K562 (cell line): Measurements from ENCODE around the gene RBM7. TPM values are rescaled to one million over a fixed set of nuclear protein-coding genes. Genes with fewer than 3 reads are reported as not detected.

ENCODE experiments used
- ATAC-seq: fragments of 200-7000 bp; cut with Tn5 transposase; 3 replicates; pipeline ENCODE4 v1.9.1; 2020; ENCODE audit warnings: moderate library complexity
- BruUV-seq: library from RNA; stranded (reverse); fragments of 400-500 nt; replicated peaks from 2 replicates; lab custom pipeline; 2021; lab: Mats Ljungman, UMichigan
- CTCF ChIA-PET: fragments of 300-600 bp; formaldehyde crosslinking; extraction: SDS; loops from one replicate; lab custom pipeline; 2021; ENCODE audit warnings: low intra/inter-chr PET ratio; lab: Yijun Ruan, JAX
- POLR2A ChIA-PET: fragments of 300-600, 350-650 bp; sonication (Branson Sonifier 250); formaldehyde crosslinking; extraction: SDS; loops from one replicate; lab custom pipeline; 2021; ENCODE audit warnings: antibody characterized with exemption, inconsistent platforms; lab: Yijun Ruan, JAX
- DNase-seq, 4 experiments: peaks; one replicate each; pipeline versions ENCODE4 v3.0.0 to v3.0.0-alpha.2; 2011 to 2018; ENCODE audit warnings: low spot score in 3 of 4, mixed read lengths in 3 of 4; ENCODE audit errors: extremely low read depth in 1 of 4
- FAIRE-seq: peaks from 2 replicates; lab custom pipeline; 2011; peaks lifted over from hg19 to GRCh38; lab: Jason Lieb, UNC
- H2AFZ ChIP-seq: 2 replicates; pipeline ENCODE4 v1.6.0; 2011; ENCODE audit warnings: low read depth, low read length, control low read depth, inconsistent platforms
- H3K27ac ChIP-seq: fragments of 200-600 bp; 3 replicates; pipeline ENCODE4 v1.8.0; 2011; ENCODE audit warnings: low read depth, mild to moderate bottlenecking, control low read depth, inconsistent platforms, low read length, moderate library complexity, mixed read lengths; ENCODE audit errors: extremely low read depth
- H3K27me3 ChIP-seq, 2 experiments: fragments of 300-600 bp in 1 of 2; 2 replicates in 1 of 2; 3 replicates in 1 of 2; pipeline versions ENCODE4 v1.6.0 to v1.8.0; 2011; ENCODE audit warnings: inconsistent platforms in 2 of 2, low read length in 2 of 2, mild to moderate bottlenecking in 1 of 2, mixed read lengths in 1 of 2, moderate library complexity in 1 of 2; ENCODE audit not compliant: control insufficient read depth in 2 of 2, insufficient read depth in 2 of 2
- H3K36me3 ChIP-seq: fragments of 300-600 bp; 3 replicates; pipeline ENCODE4 v1.8.0; 2011; ENCODE audit warnings: mild to moderate bottlenecking, low read length, inconsistent platforms; ENCODE audit not compliant: control insufficient read depth, insufficient read depth
- H3K4me1 ChIP-seq, 2 experiments: fragments of 200-600 bp in 1 of 2; replicated peaks in 1 of 2; 2 replicates in 1 of 2; 3 replicates in 1 of 2; pipeline versions ENCODE4 v1.5.1 to v1.8.0; 2011; ENCODE audit warnings: inconsistent platforms in 2 of 2, low read length in 2 of 2, mild to moderate bottlenecking in 1 of 2, mixed read lengths in 1 of 2, moderate library complexity in 1 of 2; ENCODE audit not compliant: control insufficient read depth in 2 of 2, insufficient read depth in 2 of 2
- H3K4me2 ChIP-seq: 2 replicates; pipeline ENCODE4 v1.6.1; 2011; ENCODE audit warnings: low read length, control low read depth, inconsistent platforms, mixed read lengths; ENCODE audit not compliant: insufficient read depth
- H3K4me3 ChIP-seq: fragments of 200-600 bp; sonication (generic), shearing (Covaris generic); 2 replicates; pipeline ENCODE4 v1.5.1; 2016; ENCODE audit warnings: control low read depth, inconsistent platforms
- H3K79me2 ChIP-seq: fragments of 200-600 bp; 3 replicates; pipeline ENCODE4 v1.8.0; 2011; ENCODE audit warnings: low read length, inconsistent platforms; ENCODE audit not compliant: control insufficient read depth, insufficient read depth
- H3K9ac ChIP-seq, 2 experiments: 2 replicates each; pipeline versions ENCODE4 v1.6.0 to v1.6.1; 2011; ENCODE audit warnings: low read depth in 2 of 2, low read length in 2 of 2, control low read depth in 1 of 2, inconsistent platforms in 1 of 2, mild to moderate bottlenecking in 1 of 2, mixed read lengths in 1 of 2; ENCODE audit not compliant: insufficient read depth in 1 of 2
- H3K9me1 ChIP-seq: one replicate; pipeline ENCODE4 v1.6.0; 2011; ENCODE audit warnings: inconsistent platforms, mild to moderate bottlenecking, low read length, moderate library complexity; ENCODE audit not compliant: control insufficient read depth, insufficient read depth
- H3K9me3 ChIP-seq: replicated peaks from 2 replicates; pipeline ENCODE4 v1.5.1; 2011; ENCODE audit warnings: low read depth, low read length, inconsistent platforms; ENCODE audit not compliant: control insufficient read depth, insufficient read depth
- H4K20me1 ChIP-seq: replicated peaks from 2 replicates; pipeline ENCODE4 v1.6.1; 2011; ENCODE audit warnings: low read length, inconsistent platforms, mixed read lengths; ENCODE audit not compliant: control insufficient read depth, insufficient read depth
- CEBPB ChIP-seq: fragments of 450-650 bp; IDR thresholded peaks from 2 replicates; pipeline ENCODE4 v1.6.1; 2016; ENCODE audit warnings: missing genetic modification characterization, missing compliant biosample characterization
- CEBPG ChIP-seq, 3 experiments: fragments of 200-800 bp in 1 of 3; sonication (Bioruptor generic) in 1 of 3; sonication (generic) in 1 of 3; formaldehyde crosslinking in 1 of 3; IDR thresholded peaks in 2 of 3; conservative IDR thresholded peaks in 1 of 3; 2 replicates each; pipeline versions ENCODE4 v1.6.1 to v1.8.0; 2016 to 2022; ENCODE audit warnings: missing compliant biosample characterization in 2 of 3, missing genetic modification characterization in 2 of 3, mild to moderate bottlenecking in 1 of 3, missing genetic modification reagents in 1 of 3
- PTRF ChIP-seq: fragments of 450-650 bp; IDR thresholded peaks from 2 replicates; pipeline ENCODE4 v1.6.1; 2016; ENCODE audit warnings: mild to moderate bottlenecking, missing genetic modification characterization, missing compliant biosample characterization
- whole genome bisulfite sequencing: fragments of 100-300 bp; shearing (Covaris generic); methylation state at CpG from one replicate; pipeline ENCODE4 v1.1.6; 2016; ENCODE audit warnings: low coverage, mixed read lengths; ENCODE audit not compliant: insufficient coverage; ENCODE audit errors: missing lambda C conversion rate; 5-methylcytosine and 5-hydroxymethylcytosine counted together
- in situ Hi-C: fragments of 300-500 bp; cut with MboI; formaldehyde crosslinking; loops from 4 replicates; pipeline ENCODE4 v1.15.0; 2018; ENCODE audit warnings: inconsistent platforms, mixed read lengths
- intact Hi-C: fragments of 100-400 bp; cut with micrococcal nuclease; formaldehyde crosslinking; loops from 2 replicates; pipeline ENCODE4 v1.14.2; 2022
- polyA plus RNA-seq, 8 experiments: library from polyadenylated mRNA; depleted of rRNA in 4 of 8; stranded (reverse) in 5 of 8; unstranded in 3 of 8; fragments of >200 nt; fragmentation: Nextera tagmentation in 2 of 8; fragmentation: Illumina TruSeq in 1 of 8; extraction: Ambion mirVana in 2 of 8; extraction: Trizol in 1 of 8; gene quantifications; 2 replicates each; pipeline versions ENCODE4 v1.2.1 to v1.2.3, GENCODE V29; 2011 to 2014; ENCODE audit warnings: inconsistent platforms in 1 of 8, missing spikeins in 1 of 8
- total RNA-seq, 7 experiments: library from RNA; depleted of rRNA in 6 of 7; stranded (reverse); fragments of >200 nt in 6 of 7; fragmentation: Illumina TruSeq in 2 of 7; extraction: Trizol in 2 of 7; gene quantifications; 2 replicates each; pipeline versions ENCODE4 v1.2.1 to v1.2.3, GENCODE V29; 2011 to 2021; ENCODE audit warnings: low replicate concordance in 1 of 7
- TF ChIP-seq, protein P1 (sequence below), 2 experiments: fragments of 450-650 bp in 1 of 2; sonication (generic) in 1 of 2; formaldehyde crosslinking in 1 of 2; IDR thresholded peaks in 1 of 2; conservative IDR thresholded peaks in 1 of 2; 2 replicates each; pipeline versions ENCODE4 v1.6.1 to v1.8.1; 2016 to 2023; ENCODE audit warnings: mild to moderate bottlenecking in 2 of 2, moderate library complexity in 2 of 2, inconsistent platforms in 1 of 2, missing genetic modification reagents in 1 of 2

Gene RBM7
- total and polyA plus RNA-seq, 9 of the 15 experiments (the other 6 are each of a cell fraction or from before 2014, with no cell fraction given), result 26.0 to 76.8 (median 49.6) TPM

DNA sequence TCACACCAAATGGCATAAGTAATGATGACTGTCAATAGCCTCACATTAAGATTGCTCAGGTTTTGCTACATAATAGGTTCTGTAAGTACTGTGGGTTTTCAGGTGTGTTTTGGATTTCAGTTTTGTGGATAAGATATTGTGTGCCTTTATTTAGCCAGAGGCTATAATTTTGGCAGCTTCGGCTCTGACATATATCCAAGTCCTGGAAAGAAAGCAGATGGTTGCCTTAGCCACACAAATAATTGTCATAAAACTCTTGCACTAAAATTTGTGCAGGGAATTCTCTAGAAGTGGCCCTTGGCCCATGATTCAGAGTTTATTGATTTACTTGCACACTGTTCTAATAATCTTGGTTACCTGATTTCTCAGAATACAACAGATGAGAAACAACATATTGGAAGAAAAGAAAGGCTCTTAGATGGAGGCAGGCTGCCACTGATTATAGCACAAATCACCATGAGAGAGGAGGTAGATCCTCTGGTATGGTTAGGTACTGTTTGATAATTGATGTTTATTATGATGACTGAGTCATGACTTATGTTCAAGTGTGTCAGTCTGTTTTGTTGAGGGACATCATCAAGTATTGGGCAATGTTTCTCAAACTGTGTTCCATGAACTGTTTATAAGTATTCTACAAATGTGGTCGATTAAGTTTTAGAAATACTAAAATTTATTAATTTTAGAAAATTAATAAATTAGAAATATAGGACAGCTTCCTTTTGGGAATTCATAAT lies 48.5 kb downstream of the RBM7 start:
- 0 out of 2 replicates have a peak, but pooled peaks have one; percentile 16 for TF ChIP-seq CEBPB
- no peak for TF ChIP-seq CEBPG (CRISPR knock-in tag; IDR thresholded peaks at IDR 0.05)
- TF ChIP-seq CEBPG (tag; conservative IDR thresholded peaks at IDR 0.05 in 1 of 2, IDR thresholded peaks at IDR 0.05 in 1 of 2), result peak; percentile 71 to 85
- TF ChIP-seq, protein P1, sequence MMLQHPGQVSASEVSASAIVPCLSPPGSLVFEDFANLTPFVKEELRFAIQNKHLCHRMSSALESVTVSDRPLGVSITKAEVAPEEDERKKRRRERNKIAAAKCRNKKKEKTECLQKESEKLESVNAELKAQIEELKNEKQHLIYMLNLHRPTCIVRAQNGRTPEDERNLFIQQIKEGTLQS (IDR thresholded peaks at IDR 0.05), result 0 out of 2 replicates have a peak, but pooled peaks have one; percentile 23
- TF ChIP-seq, protein P1 (CRISPR knock-in tag; conservative IDR thresholded peaks at IDR 0.05), result no peak
- no peak for TF ChIP-seq PTRF
- BruUV-seq, result no TSS peak
- peaks cover 93% of the 10 kb centered on the region for H3K36me3 ChIP-seq
- H3K4me3 ChIP-seq, result no peak overlapping the region
- CTCF ChIA-PET, result no interaction called here
- no peak overlapping the region for H3K9ac ChIP-seq
- FAIRE-seq (no peak), DNase-seq (no peak), ATAC-seq (no peak)
- H3K4me1 ChIP-seq, result peaks cover 0 to 9% of the 10 kb centered on the region in 2 experiments; a peak in 3 of 5 replicates
- WGBS, result 89% methylated on average over 2 of the region's 2 CpGs
- no peak overlapping the region for H3K27ac ChIP-seq
- H3K4me2 ChIP-seq, result no peak overlapping the region
- no peaks in the 10 kb centered on the region for H3K27me3 ChIP-seq
- POLR2A ChIA-PET, result no interaction called here
- intact Hi-C loops, result no loop called here
- H3K9me1 ChIP-seq, result no peaks in the 10 kb centered on the region
- H3K9me3 ChIP-seq, result no peaks in the 10 kb centered on the region
- H3K79me2 ChIP-seq, result peaks cover 47% of the 10 kb centered on the region
- no peak overlapping the region for H2AFZ ChIP-seq
- in situ Hi-C loops, result no loop called here
- H4K20me1 ChIP-seq, result no peaks in the 10 kb centered on the region
